Nephron (organoid): ENCODE measurements around the gene CGREF1.
A peak's percentile ranks its signal among the peaks of the same experiment; 100 is the strongest.

Experiments
- H3K27ac Mint-ChIP-seq, 3 experiments: 2 replicates each; pipeline ENCODE4 v1.8.0; 2020; ENCODE audit warnings: mixed read lengths in 3 of 3, mild to moderate bottlenecking in 2 of 3, moderate library complexity in 1 of 3
- H3K27me3 Mint-ChIP-seq: 2 replicates; pipeline ENCODE4 v1.8.0; 2021; ENCODE audit warnings: low read depth, mild to moderate bottlenecking, moderate library complexity, mixed read lengths
- H3K36me3 Mint-ChIP-seq: 2 replicates; pipeline ENCODE4 v1.8.0; 2020; ENCODE audit warnings: low read depth, mixed read lengths
- H3K4me1 Mint-ChIP-seq: 2 replicates; pipeline ENCODE4 v1.8.0; 2020; ENCODE audit warnings: mixed read lengths
- H3K4me3 Mint-ChIP-seq, 3 experiments: 2 replicates each; pipeline ENCODE4 v1.8.0; 2020; ENCODE audit warnings: mild to moderate bottlenecking in 3 of 3, mixed read lengths in 3 of 3, moderate library complexity in 2 of 3
- H3K9me3 Mint-ChIP-seq: 2 replicates; pipeline ENCODE4 v1.8.0; 2020; ENCODE audit warnings: mixed read lengths
- TF ChIP-seq, protein P1 (sequence below), 3 experiments: fragments of 200-600 bp; sonication (generic); IDR thresholded peaks; one replicate each; pipeline ENCODE4 v1.5.0; 2021; ENCODE audit warnings: antibody characterized with exemption in 3 of 3; ENCODE audit not compliant: unreplicated experiment in 3 of 3

CGREF1 gene

DNA sequence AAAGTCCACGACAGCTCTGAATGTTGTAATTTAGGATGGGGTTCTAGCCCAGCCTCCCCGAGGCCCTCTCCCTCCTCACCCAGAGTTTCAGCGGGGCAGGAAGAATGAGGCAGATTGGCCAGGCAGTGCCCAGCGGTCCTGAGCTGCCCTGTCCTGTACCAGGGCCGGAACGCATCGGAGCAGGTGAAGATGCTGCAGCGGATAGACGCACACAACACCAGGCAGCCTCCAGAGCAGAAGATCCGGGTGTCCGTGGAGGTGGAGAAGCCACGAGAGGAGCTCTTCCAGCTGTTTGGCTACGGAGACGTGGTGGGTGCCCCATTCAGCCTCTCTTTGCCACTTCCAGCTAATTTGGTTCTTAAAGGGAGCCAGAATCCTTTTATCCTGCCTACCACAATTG is 21.6 kb downstream of the CGREF1 start:
- TF ChIP-seq, protein P1, sequence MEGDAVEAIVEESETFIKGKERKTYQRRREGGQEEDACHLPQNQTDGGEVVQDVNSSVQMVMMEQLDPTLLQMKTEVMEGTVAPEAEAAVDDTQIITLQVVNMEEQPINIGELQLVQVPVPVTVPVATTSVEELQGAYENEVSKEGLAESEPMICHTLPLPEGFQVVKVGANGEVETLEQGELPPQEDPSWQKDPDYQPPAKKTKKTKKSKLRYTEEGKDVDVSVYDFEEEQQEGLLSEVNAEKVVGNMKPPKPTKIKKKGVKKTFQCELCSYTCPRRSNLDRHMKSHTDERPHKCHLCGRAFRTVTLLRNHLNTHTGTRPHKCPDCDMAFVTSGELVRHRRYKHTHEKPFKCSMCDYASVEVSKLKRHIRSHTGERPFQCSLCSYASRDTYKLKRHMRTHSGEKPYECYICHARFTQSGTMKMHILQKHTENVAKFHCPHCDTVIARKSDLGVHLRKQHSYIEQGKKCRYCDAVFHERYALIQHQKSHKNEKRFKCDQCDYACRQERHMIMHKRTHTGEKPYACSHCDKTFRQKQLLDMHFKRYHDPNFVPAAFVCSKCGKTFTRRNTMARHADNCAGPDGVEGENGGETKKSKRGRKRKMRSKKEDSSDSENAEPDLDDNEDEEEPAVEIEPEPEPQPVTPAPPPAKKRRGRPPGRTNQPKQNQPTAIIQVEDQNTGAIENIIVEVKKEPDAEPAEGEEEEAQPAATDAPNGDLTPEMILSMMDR (IDR thresholded peaks at IDR 0.05; ENCODE audit: unreplicated experiment in 3 of 3): no peak
- H3K4me1 Mint-ChIP-seq: peaks cover 14% of the 10 kb centered on the region

DNA sequence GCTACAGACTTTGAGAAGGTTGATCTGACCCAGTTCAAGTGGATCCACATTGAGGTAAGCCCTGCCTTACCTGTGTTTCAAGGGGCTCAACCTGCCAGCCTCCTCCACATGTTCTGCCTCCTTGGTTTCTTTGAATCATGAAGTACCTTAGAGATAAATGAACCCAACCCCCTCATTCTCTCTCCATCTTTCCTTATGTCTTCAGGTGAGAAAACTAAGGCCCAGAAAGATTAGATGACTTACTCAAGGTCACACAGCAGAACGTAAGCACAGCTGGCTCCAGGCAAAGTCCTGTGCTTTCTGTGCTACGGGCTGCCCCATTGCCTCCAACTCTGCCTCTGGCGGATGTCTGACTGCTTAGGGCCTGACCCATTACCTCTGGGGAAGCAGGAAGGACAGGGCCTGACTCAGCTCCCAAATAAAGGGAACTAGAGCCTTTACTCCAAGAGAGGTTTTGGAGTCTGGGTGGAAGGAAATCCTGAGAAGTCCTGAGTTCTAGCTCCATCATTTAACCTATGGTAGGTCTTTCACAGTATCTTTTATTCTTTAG is 22.1 kb downstream of the CGREF1 start:
- Mint-ChIP-seq H3K27me3 (peaks cover 3% of the 10 kb centered on the region), H3K27ac (peak overlapping the region in 1 of 3 experiments; percentile 76), H3K9me3 (no peaks in the 10 kb centered on the region), H3K4me3 (no peak overlapping the region), H3K36me3 (no peaks in the 10 kb centered on the region), H3K4me1 (peaks cover 14% of the 10 kb centered on the region)
- TF ChIP-seq, protein P1 (IDR thresholded peaks at IDR 0.05; ENCODE audit: unreplicated experiment in 3 of 3): no peak

More for the DNA sequence above, 21.6 kb downstream of the CGREF1 start:
- Mint-ChIP-seq H3K4me3 (no peak overlapping the region), H3K36me3 (no peaks in the 10 kb centered on the region), H3K27me3 (peaks cover 3% of the 10 kb centered on the region), H3K9me3 (no peaks in the 10 kb centered on the region), H3K27ac (no peak overlapping the region)

DNA sequence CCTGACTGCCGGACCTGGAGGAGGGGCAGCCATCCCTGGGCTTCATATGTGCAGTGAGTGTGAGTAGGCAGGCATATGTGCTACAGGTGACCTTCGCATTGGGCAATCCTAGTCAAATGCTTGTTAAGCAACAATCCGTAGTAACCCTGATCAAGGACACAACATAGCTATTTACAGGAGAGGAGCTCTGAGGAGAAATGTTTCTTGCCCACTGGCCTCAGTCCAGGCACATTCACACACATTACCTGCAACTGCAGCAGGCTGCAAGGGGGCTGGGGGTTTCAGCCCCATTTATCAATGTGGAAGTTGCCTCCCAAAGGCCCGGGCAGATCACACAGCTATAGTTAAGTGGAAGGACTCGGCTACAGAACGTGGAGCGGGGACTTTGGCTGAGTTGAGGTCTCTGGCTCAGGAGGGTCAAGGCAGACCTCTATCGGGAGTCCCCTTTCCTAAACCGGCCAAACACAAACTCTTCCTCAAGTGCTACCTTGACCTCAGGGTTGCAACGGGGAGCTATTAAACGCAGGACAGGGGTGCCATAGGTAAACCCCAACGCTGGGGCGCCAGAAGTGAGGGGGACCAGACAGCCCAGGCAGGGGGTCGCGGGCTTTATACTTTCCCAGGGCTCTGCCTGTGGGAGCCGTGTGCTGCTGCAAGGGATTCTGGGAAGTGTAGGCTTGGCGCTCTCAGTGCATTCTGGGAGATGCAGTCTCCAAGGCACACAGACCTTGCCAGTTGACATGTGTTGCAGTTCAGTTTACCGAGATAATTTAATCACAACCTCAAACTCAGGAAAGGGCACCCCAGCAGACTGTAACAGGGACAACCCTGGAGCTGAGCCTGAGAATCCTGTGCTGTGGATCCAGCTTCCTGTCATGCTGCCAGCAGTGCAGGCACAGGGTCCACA is 22.9 kb downstream of the CGREF1 start:
- no peaks in the 10 kb centered on the region for H3K9me3 Mint-ChIP-seq
- H3K4me3 Mint-ChIP-seq: peak overlapping the region; percentile 76 to 81 (median 78)
- H3K27ac Mint-ChIP-seq: peak overlapping the region; percentile 72 to 77 (median 76)
- TF ChIP-seq, protein P1 (IDR thresholded peaks at IDR 0.05; ENCODE audit: unreplicated experiment in 3 of 3): no peak
- H3K27me3 Mint-ChIP-seq: peaks cover 3% of the 10 kb centered on the region
- peaks cover 14% of the 10 kb centered on the region for H3K4me1 Mint-ChIP-seq
- no peaks in the 10 kb centered on the region for H3K36me3 Mint-ChIP-seq

DNA sequence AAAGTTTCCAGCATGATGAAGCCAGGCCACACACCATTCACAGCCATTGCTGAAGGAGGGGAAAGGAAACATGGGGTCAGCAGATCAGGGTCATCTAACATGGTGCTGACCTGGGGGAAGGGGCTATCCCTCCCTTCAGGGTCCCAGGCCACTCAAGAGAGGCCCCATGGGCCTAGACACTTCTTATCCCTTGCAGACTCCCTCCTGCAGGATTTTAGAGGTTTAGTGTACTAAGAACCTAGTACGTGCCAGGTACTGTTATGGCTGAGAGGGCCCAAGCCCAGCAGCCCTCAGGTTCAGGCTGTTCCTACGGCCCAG is 23.5 kb downstream of the CGREF1 start:
- Mint-ChIP-seq H3K9me3 (no peaks in the 10 kb centered on the region), H3K4me3 (peak overlapping the region; percentile 76 to 81 (median 78)), H3K27ac (peak overlapping the region; percentile 60 to 77 (median 72)), H3K36me3 (no peaks in the 10 kb centered on the region), H3K27me3 (peaks cover 3% of the 10 kb centered on the region), H3K4me1 (peaks cover 14% of the 10 kb centered on the region)
- TF ChIP-seq, protein P1 (IDR thresholded peaks at IDR 0.05; ENCODE audit: unreplicated experiment in 3 of 3): no peak

DNA sequence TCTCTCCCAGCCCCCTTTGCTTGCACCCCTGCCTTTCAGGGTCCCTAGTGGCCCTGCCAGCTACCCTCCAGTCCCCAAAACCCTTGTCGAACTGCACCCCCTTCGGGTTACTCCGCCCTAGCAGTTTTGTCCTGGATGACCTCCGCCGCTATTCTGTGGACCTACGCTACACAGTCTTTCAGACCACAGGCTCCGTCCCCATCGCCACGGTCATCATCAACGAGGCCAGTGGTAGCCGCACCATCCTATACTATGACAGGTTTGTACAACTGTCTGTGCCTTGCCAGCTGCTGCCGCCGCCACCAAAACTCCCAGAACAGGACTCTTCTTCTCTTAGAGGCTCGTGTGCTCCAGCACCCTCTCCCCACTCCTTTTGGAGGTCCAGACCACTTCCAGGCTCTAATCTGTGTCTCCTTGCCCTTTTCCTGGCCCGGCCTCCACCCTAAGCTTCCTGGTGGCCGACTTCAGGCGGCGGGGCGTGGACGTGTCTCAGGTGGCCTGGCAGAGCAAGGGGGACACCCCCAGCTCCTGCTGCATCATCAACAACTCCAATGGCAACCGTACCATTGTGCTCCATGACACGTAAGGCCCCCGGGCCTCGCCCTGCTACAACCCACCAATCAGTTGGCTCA is 24.5 kb downstream of the CGREF1 start:
- peak overlapping the region in 2 of 3 experiments; percentile 5 to 79 for H3K27ac Mint-ChIP-seq
- no peaks in the 10 kb centered on the region for H3K9me3 Mint-ChIP-seq
- H3K4me1 Mint-ChIP-seq: peaks cover 14% of the 10 kb centered on the region
- TF ChIP-seq, protein P1 (IDR thresholded peaks at IDR 0.05; ENCODE audit: unreplicated experiment in 3 of 3): no peak
- H3K27me3 Mint-ChIP-seq: peaks cover 3% of the 10 kb centered on the region
- no peak overlapping the region for H3K4me3 Mint-ChIP-seq
- H3K36me3 Mint-ChIP-seq: no peaks in the 10 kb centered on the region
